ENCODE measurements around the gene PRRT1B.
A peak's percentile ranks its signal among the peaks of the same experiment; 100 is the strongest.

PRRT1B gene

DNA sequence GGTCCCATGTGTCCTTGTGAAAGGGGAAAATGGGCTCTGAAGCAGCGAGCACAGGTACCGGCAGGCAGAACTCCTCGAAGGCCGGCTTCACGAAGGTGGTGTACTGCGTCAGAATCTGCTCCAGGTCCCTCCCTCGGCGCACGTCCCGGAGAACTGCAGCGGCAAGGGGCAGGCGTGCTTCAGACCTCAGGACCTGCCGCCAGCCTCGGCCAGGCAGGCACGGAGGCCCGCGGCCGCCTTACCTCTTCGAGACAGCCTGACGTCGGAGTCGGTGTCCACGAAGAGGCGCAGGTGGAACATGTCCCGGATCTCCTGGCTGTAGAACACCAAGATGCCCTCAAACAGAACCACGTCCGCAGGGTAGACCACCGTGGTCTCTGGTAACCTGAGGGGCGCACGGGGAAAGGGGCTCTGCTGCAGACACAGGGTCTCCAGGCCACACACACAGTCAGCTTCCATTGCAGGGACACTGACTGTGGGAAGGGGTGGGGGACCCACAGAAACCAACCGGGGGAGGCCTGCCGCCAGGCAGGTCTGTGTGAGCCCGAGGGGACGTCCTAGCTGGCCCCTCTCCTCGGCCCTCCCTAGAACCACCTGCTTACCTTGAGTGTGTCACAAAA, 16.3 kb upstream of the PRRT1B start:
- no peak overlapping the region for H3K4me3 ChIP-seq (replicated peaks in 1 of 2; ENCODE audit: low read depth in 2 of 2, low read length in 2 of 2)
- TF ChIP-seq, protein P1, sequence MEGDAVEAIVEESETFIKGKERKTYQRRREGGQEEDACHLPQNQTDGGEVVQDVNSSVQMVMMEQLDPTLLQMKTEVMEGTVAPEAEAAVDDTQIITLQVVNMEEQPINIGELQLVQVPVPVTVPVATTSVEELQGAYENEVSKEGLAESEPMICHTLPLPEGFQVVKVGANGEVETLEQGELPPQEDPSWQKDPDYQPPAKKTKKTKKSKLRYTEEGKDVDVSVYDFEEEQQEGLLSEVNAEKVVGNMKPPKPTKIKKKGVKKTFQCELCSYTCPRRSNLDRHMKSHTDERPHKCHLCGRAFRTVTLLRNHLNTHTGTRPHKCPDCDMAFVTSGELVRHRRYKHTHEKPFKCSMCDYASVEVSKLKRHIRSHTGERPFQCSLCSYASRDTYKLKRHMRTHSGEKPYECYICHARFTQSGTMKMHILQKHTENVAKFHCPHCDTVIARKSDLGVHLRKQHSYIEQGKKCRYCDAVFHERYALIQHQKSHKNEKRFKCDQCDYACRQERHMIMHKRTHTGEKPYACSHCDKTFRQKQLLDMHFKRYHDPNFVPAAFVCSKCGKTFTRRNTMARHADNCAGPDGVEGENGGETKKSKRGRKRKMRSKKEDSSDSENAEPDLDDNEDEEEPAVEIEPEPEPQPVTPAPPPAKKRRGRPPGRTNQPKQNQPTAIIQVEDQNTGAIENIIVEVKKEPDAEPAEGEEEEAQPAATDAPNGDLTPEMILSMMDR (IDR thresholded peaks at IDR 0.05; ENCODE audit: low read depth, low read length), result no peak
- no peak for DNase-seq (ENCODE audit: low read depth in 2 of 2)

DNA sequence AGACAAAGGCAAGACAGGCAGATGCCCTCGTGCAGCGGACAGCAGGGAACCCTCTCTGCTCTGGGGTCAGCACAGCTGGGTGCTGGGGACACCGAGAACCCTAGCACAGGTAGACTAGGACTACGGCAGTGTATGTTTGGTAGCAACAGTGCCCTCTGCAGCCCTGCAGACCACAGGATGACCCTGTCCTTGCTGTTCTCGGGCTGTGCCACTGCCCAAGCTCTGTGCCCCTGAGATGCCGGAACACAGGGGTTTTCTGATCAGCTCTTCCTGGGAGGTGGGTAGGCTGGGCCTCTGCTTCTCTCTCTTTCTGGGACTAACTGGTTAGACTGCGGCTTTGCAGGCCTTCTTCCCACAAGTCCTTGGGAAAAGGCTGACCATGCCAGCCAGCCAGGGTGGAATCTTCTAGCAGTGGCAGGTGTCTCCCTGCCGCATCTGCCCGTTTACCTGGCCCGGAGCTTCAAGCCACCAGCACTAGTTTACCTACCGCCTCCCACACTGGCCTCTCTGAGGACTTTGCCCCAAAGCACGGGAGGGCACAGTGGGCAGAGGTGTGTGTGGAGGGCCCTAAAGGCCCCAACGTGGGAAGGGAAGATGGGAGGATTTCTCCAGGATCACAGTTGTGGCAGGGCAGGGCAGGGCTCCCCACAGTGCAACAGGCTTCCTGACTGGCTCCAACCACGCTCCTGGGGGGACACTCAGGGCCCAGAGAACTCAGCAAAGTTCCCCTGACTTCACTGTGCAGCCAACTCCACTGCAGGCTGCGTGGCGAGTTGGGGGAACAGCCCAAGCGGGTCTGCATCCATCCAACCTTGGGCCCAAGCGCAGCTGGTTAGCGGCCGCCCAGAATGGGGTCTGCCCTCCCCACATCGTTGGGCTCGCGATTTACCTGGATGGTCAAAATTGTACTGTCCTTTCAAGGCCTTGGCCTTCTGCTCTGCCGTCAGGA, 15.5 kb upstream of the PRRT1B start:
- H3K4me3 ChIP-seq (replicated peaks in 1 of 2; ENCODE audit: low read depth in 2 of 2, low read length in 2 of 2), result peak overlapping the region; percentile 73 to 87
- DNase-seq (ENCODE audit: low read depth in 2 of 2), result no peak
- TF ChIP-seq, protein P1 (IDR thresholded peaks at IDR 0.05; ENCODE audit: low read depth, low read length), result no peak

DNA sequence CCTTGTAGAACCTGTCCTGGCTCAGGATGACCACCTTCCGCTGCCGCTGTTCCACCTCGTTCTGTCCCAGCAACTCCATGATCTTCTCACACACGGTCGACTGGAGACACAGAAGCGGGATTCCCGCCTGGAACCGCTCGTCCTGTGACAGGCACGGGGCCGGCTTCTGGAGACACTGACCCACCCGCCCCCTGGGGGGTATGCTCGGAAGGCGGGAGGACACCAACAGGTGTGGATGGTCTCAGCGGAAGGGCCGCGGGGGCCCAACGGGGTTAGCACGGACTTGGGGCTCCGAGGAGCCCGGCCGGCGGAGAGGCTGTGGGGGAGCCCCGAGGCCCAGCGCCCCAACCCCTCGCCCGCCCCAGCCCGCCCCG, 14.8 kb upstream of the PRRT1B start:
- DNase-seq (ENCODE audit: low read depth in 2 of 2), result peak; percentile 31 to 38
- peak overlapping the region; percentile 73 to 87 for H3K4me3 ChIP-seq (replicated peaks in 1 of 2; ENCODE audit: low read depth in 2 of 2, low read length in 2 of 2)
- TF ChIP-seq, protein P1 (IDR thresholded peaks at IDR 0.05; ENCODE audit: low read depth, low read length), result peak; percentile 35

DNA sequence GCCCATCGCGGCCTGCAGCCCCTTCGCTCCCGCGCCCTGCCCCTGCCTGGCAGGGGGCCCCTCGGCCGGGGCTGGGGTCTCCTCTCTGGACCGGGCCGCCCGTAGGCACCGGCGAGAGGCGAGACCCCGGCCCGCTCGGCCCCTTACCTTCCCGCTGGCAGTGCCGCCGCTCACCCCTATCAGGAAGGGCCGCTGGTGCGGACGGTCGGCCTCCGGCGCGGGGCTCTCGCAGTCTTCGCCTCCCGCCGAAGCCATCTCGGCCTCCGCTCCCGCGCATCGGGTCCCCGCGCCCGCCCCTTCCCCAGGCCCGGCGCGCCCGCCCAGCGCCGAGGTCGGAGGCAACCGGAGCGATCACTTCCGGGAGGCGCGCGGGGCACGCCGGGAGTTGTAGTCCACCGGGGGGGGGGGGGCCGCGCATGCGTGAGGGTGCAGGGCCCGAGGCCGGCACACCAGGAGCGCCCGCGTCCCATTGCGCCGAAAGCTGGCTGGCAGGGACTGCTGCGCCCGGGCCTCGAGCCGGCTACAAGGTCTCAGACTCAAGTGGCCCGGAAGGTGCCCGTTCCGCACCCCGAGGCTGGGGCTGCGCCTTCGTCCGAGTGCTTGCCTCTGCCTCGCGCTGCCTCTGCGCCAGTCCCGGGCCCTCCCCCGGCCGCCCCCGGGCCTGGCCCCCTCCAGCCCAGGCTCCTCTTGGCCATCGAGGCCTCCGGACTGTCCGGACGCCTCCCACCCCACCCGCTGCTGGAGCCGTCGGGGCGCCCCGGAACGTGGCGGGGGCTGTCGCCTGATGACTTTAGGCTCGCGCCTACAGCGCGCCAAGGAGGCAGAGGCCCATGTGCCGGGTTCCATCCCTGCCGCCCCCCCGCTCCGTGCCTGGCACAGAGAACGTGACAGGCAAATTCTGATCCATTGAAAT, 14.1 kb upstream of the PRRT1B start, which contains the start of gene UCK1:
Gene UCK1 (minus strand): TSS at position 344 of the 913 bp plus-strand sequence. CDS start 89 bp downstream, at position 255.
- TF ChIP-seq, protein P1 (IDR thresholded peaks at IDR 0.05; ENCODE audit: low read depth, low read length), result no peak

DNA sequence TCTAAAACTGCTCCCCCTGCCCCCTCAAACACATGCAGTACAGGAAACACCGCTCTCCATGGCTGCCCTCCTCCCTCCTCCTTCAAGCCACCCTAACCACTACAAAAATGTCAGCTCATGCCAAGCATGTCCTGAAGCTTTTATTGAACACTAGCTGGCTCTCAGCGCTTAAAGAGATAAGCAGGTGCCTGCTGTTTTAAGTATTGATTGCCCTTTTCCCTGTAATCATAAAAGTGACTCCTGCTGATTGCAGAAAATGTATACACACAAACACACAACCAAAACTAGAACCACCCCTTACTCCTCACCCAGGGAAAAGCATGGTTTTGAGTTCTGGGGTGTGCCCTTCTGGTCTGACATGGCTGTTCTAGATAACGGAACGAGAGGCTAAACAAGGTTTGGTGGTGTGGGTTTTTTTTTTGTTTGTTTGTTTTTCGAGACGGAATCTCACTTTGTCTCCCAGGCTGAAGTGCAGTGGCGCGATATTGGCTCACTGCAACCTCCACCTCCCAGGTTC, 10.5 kb upstream of the PRRT1B start:
- DNase-seq (ENCODE audit: low read depth in 2 of 2), result no peak
- H3K4me3 ChIP-seq (replicated peaks in 1 of 2; ENCODE audit: low read depth in 2 of 2, low read length in 2 of 2), result no peak overlapping the region
- TF ChIP-seq, protein P1 (IDR thresholded peaks at IDR 0.05; ENCODE audit: low read depth, low read length), result no peak

More for the DNA sequence above, 14.1 kb upstream of the PRRT1B start, which contains the start of gene UCK1:
- peak; percentile 79 to 87 for DNase-seq (ENCODE audit: low read depth in 2 of 2)
- peak within 1 kb of the TSS; percentile 73 to 87 for H3K4me3 ChIP-seq (replicated peaks in 1 of 2; ENCODE audit: low read depth in 2 of 2, low read length in 2 of 2)

DNA sequence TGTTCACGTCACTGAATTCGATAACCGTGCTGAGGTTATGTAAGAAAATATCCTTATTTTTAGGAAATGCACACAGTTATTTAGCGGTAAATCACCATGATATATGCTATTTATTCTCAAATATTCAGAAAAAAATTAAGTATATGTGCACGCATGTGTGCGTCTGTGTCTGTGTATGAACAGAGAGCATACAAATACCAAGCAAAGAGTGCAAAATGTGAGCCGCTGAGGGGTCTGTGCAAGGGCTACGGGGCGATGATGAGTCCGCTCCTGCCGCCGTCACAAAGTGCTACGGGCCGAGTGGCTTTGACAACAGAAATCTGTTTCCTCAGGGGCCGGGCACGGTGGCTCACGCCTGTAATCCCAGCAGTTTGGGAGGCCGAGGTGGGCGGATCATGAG, 7.4 kb upstream of the PRRT1B start:
- TF ChIP-seq, protein P1 (IDR thresholded peaks at IDR 0.05; ENCODE audit: low read depth, low read length), result no peak
- H3K4me3 ChIP-seq (replicated peaks in 1 of 2; ENCODE audit: low read depth in 2 of 2, low read length in 2 of 2), result no peak overlapping the region
- DNase-seq (ENCODE audit: low read depth in 2 of 2), result no peak

Measured in cardiac fibroblast (primary cell).